WTC11 (cell line): Measurements from ENCODE around the gene CNBP. TPM values are rescaled to one million over a fixed set of nuclear protein-coding genes. Genes with fewer than 3 reads are reported as not detected.

Experiments
- ATAC-seq: fragments of 200-7000 bp; cut with Tn5 transposase; 2 replicates; pipeline ENCODE4 v1.10.0; 2021; ENCODE audit warnings: mild to moderate bottlenecking, moderate library complexity
- CTCF ChIA-PET: fragments of 300-600 bp; sonication (Branson Sonifier 250); formaldehyde crosslinking; loops from one replicate; lab custom pipeline; 2021; ENCODE audit warnings: antibody characterized with exemption; lab: Charles Lee
- POLR2A ChIA-PET: fragments of 350-600 bp; sonication (Branson Sonifier 250); formaldehyde crosslinking; loops from one replicate; lab custom pipeline; 2021; ENCODE audit warnings: antibody characterized with exemption; lab: Charles Lee
- DNase-seq: peaks from one replicate; pipeline ENCODE4 v3.0.0; 2021; ENCODE audit warnings: low spot score
- H3K27ac Mint-ChIP-seq: 2 replicates; pipeline ENCODE4 v1.8.0; 2021; ENCODE audit warnings: mixed read lengths
- H3K27me3 Mint-ChIP-seq: 2 replicates; pipeline ENCODE4 v1.8.0; 2021; ENCODE audit warnings: low read depth, mild to moderate bottlenecking, moderate library complexity, mixed read lengths
- H3K36me3 Mint-ChIP-seq: 2 replicates; pipeline ENCODE4 v1.8.0; 2021; ENCODE audit warnings: mixed read lengths
- H3K4me1 Mint-ChIP-seq: 2 replicates; pipeline ENCODE4 v1.8.0; 2022; ENCODE audit warnings: mixed read lengths
- H3K4me3 Mint-ChIP-seq: 2 replicates; pipeline ENCODE4 v1.8.0; 2021; ENCODE audit warnings: mild to moderate bottlenecking, moderate library complexity, mixed read lengths
- H3K9me3 Mint-ChIP-seq: 2 replicates; pipeline ENCODE4 v1.8.0; 2021; ENCODE audit warnings: mixed read lengths
- ATF1 ChIP-seq: sonication (generic); formaldehyde crosslinking; IDR thresholded peaks from 2 replicates; pipeline ENCODE4 v1.8.1; 2023; ENCODE audit warnings: mild to moderate bottlenecking, moderate library complexity, missing genetic modification reagents
- ATF3 ChIP-seq: sonication (generic); formaldehyde crosslinking; conservative IDR thresholded peaks from 2 replicates; pipeline ENCODE4 v1.8.1; 2022; ENCODE audit warnings: mild to moderate bottlenecking, missing genetic modification reagents
- ATF6 ChIP-seq: sonication (generic); formaldehyde crosslinking; IDR thresholded peaks from 2 replicates; pipeline ENCODE4 v1.8.1; 2023; ENCODE audit warnings: mild to moderate bottlenecking, missing genetic modification reagents
- GTF2I ChIP-seq: fragments of 250-450 bp; sonication (Bioruptor Pico); conservative IDR thresholded peaks from 2 replicates; pipeline ENCODE4 v1.4.0; 2021; ENCODE audit warnings: mild to moderate bottlenecking
- IRF1 ChIP-seq: sonication (generic); formaldehyde crosslinking; IDR thresholded peaks from 2 replicates; pipeline ENCODE4 v1.8.0; 2023; ENCODE audit warnings: missing genetic modification reagents
- JAZF1 ChIP-seq: fragments of 250-450 bp; sonication (Bioruptor Pico); IDR thresholded peaks from 2 replicates; pipeline ENCODE4 v1.9.0; 2021; ENCODE audit warnings: moderate library complexity, mild to moderate bottlenecking, inconsistent platforms
- KAT7 ChIP-seq: sonication (generic); formaldehyde crosslinking; IDR thresholded peaks from 2 replicates; pipeline ENCODE4 v1.8.1; 2023; ENCODE audit warnings: missing genetic modification reagents, mild to moderate bottlenecking, borderline replicate concordance
- MLX ChIP-seq: sonication (generic); formaldehyde crosslinking; IDR thresholded peaks from 2 replicates; pipeline ENCODE4 v1.8.1; 2023; ENCODE audit warnings: mild to moderate bottlenecking, missing genetic modification reagents, moderate library complexity
- RELA ChIP-seq: sonication (generic); formaldehyde crosslinking; IDR thresholded peaks from 2 replicates; pipeline ENCODE4 v1.8.1; 2022; ENCODE audit warnings: missing genetic modification reagents, mild to moderate bottlenecking, borderline replicate concordance
- TCF7 ChIP-seq: sonication (generic); formaldehyde crosslinking; IDR thresholded peaks from 2 replicates; pipeline ENCODE4 v1.8.0; 2022; ENCODE audit warnings: mild to moderate bottlenecking, low read depth, missing genetic modification reagents, moderate library complexity
- TEAD4 ChIP-seq: sonication (generic); formaldehyde crosslinking; IDR thresholded peaks from 2 replicates; pipeline ENCODE4 v1.8.0; 2022; ENCODE audit warnings: mild to moderate bottlenecking, missing genetic modification reagents
- ZNF138 ChIP-seq: sonication (generic); formaldehyde crosslinking; conservative IDR thresholded peaks from 2 replicates; pipeline ENCODE4 v1.8.1; 2022; ENCODE audit warnings: mild to moderate bottlenecking, moderate library complexity, missing genetic modification reagents
- ZNF219 ChIP-seq: sonication (generic); formaldehyde crosslinking; IDR thresholded peaks from 2 replicates; pipeline ENCODE4 v1.8.0; 2023; ENCODE audit warnings: missing genetic modification reagents, mild to moderate bottlenecking, borderline replicate concordance
- ZNF232 ChIP-seq: sonication (generic); formaldehyde crosslinking; IDR thresholded peaks from 2 replicates; pipeline ENCODE4 v1.8.0; 2022; ENCODE audit warnings: mild to moderate bottlenecking, missing genetic modification reagents
- ZNF281 ChIP-seq: sonication (generic); formaldehyde crosslinking; IDR thresholded peaks from 2 replicates; pipeline ENCODE4 v1.8.0; 2023; ENCODE audit warnings: mild to moderate bottlenecking, missing genetic modification reagents
- ZNF416 ChIP-seq: fragments of 250-450 bp; sonication (Bioruptor Pico); IDR thresholded peaks from 2 replicates; pipeline ENCODE4 v1.9.0; 2021; ENCODE audit warnings: mild to moderate bottlenecking, inconsistent platforms
- ZNF425 ChIP-seq: fragments of 250-450 bp; sonication (Bioruptor Pico); conservative IDR thresholded peaks from 2 replicates; pipeline ENCODE4 v1.9.0; 2021; ENCODE audit warnings: mild to moderate bottlenecking
- total RNA-seq: library from RNA; stranded (reverse); gene quantifications from 3 replicates; pipeline ENCODE4 v1.2.3, GENCODE V29; 2021
- TF ChIP-seq, protein P1 (sequence below): sonication (generic); formaldehyde crosslinking; IDR thresholded peaks from 2 replicates; pipeline ENCODE4 v1.8.1; 2023; ENCODE audit warnings: mild to moderate bottlenecking, missing genetic modification reagents, borderline replicate concordance
- TF ChIP-seq, protein P2 (sequence below): sonication (generic); formaldehyde crosslinking; IDR thresholded peaks from 2 replicates; pipeline ENCODE4 v1.8.1; 2023; ENCODE audit warnings: mild to moderate bottlenecking, moderate library complexity, missing genetic modification reagents

Gene CNBP
- total RNA-seq, 1 experiment from 2014 or later = 329 TPM

DNA sequence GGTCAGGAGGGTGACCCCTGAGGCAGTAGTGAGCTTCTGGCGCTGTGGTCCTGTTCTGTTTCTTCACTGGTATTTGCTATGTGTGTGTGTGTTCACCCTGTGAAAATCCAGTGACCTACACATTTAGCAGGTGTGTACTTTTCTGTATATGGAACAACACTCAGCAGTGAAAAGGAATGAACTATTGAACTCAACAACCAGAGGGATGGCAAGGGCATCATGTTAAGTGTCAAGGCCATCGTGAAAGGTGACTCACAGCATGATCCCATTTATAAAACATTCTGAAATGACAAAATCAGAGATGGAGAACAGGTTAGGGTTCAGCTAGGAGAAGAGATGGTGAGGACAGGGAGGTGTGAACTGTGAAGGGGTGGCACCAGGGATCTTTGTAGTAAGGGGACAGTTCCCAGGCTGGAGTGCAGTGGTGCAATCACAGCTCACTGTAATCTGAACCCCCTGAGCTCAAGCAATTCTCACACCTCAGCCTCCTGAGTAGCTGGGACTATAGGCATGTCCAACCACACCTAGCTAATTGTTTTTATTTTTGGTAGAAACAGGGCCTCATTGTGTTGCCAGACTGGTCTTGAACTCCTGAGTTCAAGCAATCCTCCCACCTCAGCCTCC lies 52.1 kb downstream of the CNBP start:
- H3K4me1 Mint-ChIP-seq = peaks cover 7% of the 10 kb centered on the region; the same call in 1 of the 2 replicates
- POLR2A ChIA-PET = no interaction called here
- TF ChIP-seq ZNF219 = no peak
- TF ChIP-seq ZNF232 (CRISPR knock-in tag) = no peak
- no peak for TF ChIP-seq ZNF425 (CRISPR knock-in tag)
- no peak for TF ChIP-seq ATF1
- TF ChIP-seq MLX (CRISPR knock-in tag) = no peak
- no peak for TF ChIP-seq ZNF416 (CRISPR knock-in tag)
- TF ChIP-seq GTF2I (CRISPR knock-in tag) = no peak
- TF ChIP-seq, protein P1, sequence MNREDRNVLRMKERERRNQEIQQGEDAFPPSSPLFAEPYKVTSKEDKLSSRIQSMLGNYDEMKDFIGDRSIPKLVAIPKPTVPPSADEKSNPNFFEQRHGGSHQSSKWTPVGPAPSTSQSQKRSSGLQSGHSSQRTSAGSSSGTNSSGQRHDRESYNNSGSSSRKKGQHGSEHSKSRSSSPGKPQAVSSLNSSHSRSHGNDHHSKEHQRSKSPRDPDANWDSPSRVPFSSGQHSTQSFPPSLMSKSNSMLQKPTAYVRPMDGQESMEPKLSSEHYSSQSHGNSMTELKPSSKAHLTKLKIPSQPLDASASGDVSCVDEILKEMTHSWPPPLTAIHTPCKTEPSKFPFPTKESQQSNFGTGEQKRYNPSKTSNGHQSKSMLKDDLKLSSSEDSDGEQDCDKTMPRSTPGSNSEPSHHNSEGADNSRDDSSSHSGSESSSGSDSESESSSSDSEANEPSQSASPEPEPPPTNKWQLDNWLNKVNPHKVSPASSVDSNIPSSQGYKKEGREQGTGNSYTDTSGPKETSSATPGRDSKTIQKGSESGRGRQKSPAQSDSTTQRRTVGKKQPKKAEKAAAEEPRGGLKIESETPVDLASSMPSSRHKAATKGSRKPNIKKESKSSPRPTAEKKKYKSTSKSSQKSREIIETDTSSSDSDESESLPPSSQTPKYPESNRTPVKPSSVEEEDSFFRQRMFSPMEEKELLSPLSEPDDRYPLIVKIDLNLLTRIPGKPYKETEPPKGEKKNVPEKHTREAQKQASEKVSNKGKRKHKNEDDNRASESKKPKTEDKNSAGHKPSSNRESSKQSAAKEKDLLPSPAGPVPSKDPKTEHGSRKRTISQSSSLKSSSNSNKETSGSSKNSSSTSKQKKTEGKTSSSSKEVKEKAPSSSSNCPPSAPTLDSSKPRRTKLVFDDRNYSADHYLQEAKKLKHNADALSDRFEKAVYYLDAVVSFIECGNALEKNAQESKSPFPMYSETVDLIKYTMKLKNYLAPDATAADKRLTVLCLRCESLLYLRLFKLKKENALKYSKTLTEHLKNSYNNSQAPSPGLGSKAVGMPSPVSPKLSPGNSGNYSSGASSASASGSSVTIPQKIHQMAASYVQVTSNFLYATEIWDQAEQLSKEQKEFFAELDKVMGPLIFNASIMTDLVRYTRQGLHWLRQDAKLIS (CRISPR knock-in tag) = no peak
- no peak for TF ChIP-seq RELA (CRISPR knock-in tag)
- no peak for TF ChIP-seq ZNF138 (CRISPR knock-in tag)
- no peak for TF ChIP-seq IRF1 (CRISPR knock-in tag)
- TF ChIP-seq, protein P2, sequence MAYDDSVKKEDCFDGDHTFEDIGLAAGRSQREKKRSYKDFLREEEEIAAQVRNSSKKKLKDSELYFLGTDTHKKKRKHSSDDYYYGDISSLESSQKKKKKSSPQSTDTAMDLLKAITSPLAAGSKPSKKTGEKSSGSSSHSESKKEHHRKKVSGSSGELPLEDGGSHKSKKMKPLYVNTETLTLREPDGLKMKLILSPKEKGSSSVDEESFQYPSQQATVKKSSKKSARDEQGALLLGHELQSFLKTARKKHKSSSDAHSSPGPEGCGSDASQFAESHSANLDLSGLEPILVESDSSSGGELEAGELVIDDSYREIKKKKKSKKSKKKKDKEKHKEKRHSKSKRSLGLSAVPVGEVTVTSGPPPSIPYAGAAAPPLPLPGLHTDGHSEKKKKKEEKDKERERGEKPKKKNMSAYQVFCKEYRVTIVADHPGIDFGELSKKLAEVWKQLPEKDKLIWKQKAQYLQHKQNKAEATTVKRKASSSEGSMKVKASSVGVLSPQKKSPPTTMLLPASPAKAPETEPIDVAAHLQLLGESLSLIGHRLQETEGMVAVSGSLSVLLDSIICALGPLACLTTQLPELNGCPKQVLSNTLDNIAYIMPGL (CRISPR knock-in tag) = no peak
- no peak for TF ChIP-seq TCF7
- no peak for TF ChIP-seq ATF6 (CRISPR knock-in tag)
- TF ChIP-seq KAT7 = no peak
- TF ChIP-seq TEAD4 (CRISPR knock-in tag) = no peak
- no peak for TF ChIP-seq JAZF1
- TF ChIP-seq ZNF281 (CRISPR knock-in tag) = no peak
- TF ChIP-seq ATF3 (CRISPR knock-in tag) = no peak

More for the DNA sequence above, 52.1 kb downstream of the CNBP start:
- DNase-seq = no peak
- Mint-ChIP-seq H3K4me3 (no peak overlapping the region), H3K9me3 (no peaks in the 10 kb centered on the region), H3K27me3 (no peaks in the 10 kb centered on the region), H3K27ac (no peak overlapping the region), H3K36me3 (peaks cover 41% of the 10 kb centered on the region)
- CTCF ChIA-PET = interaction anchor here (1.8 to 2.7 kb wide), 5 partner anchors 10 to 161 kb away, joined by 4 to 7 read pairs (median 6); partner anchors contain the start of gene RAB43
- no peak for ATAC-seq
